H9 (cell line): ENCODE results near the gene SCEL. TPM values are rescaled to one million over a fixed set of nuclear protein-coding genes. Genes with fewer than 3 reads are reported as not detected.

ENCODE experiments used
- DNase-seq: peaks from one replicate; pipeline ENCODE4 v3.0.0-alpha.2; 2017
- H2AFZ ChIP-seq: one replicate; pipeline ENCODE4 v1.6.1; 2013; ENCODE audit warnings: mild to moderate bottlenecking, low read length, control low read depth, moderate library complexity
- H2AK5ac ChIP-seq: 2 replicates; pipeline ENCODE4 v1.6.1; 2013; ENCODE audit warnings: low read length, control low read depth, mixed read lengths; ENCODE audit not compliant: insufficient read length
- H2BK120ac ChIP-seq: one replicate; pipeline ENCODE4 v1.6.1; 2013; ENCODE audit warnings: low read depth, mild to moderate bottlenecking, low read length, control low read depth, inconsistent platforms; ENCODE audit not compliant: poor library complexity, severe bottlenecking
- H2BK12ac ChIP-seq: 2 replicates; pipeline ENCODE4 v1.6.1; 2013; ENCODE audit warnings: low read length, control low read depth, mixed read lengths, low read depth; ENCODE audit not compliant: insufficient read length
- H2BK15ac ChIP-seq: 2 replicates; pipeline ENCODE4 v1.6.1; 2013; ENCODE audit warnings: low read depth, low read length, control low read depth
- H2BK20ac ChIP-seq: one replicate; pipeline ENCODE4 v1.6.1; 2013; ENCODE audit warnings: low read depth, mild to moderate bottlenecking, low read length, control low read depth, inconsistent platforms; ENCODE audit not compliant: poor library complexity, severe bottlenecking
- H2BK5ac ChIP-seq: 2 replicates; pipeline ENCODE4 v1.6.1; 2013; ENCODE audit warnings: low read length, control low read depth, mixed read lengths; ENCODE audit not compliant: insufficient read length
- H3K14ac ChIP-seq: 2 replicates; pipeline ENCODE4 v1.6.1; 2013; ENCODE audit warnings: low read length, control low read depth; ENCODE audit not compliant: insufficient read depth
- H3K18ac ChIP-seq: 2 replicates; pipeline ENCODE4 v1.6.1; 2013; ENCODE audit warnings: low read depth, mild to moderate bottlenecking, mixed read lengths, low read length, control low read depth; ENCODE audit not compliant: insufficient read length
- H3K23ac ChIP-seq: 2 replicates; pipeline ENCODE4 v1.6.1; 2013; ENCODE audit warnings: low read length, control low read depth, mixed read lengths, low read depth; ENCODE audit not compliant: insufficient read length
- H3K23me2 ChIP-seq: 2 replicates; pipeline ENCODE4 v1.6.1; 2013; ENCODE audit warnings: low read depth, mild to moderate bottlenecking, mixed read lengths, low read length, control low read depth; ENCODE audit not compliant: insufficient read length, poor library complexity, severe bottlenecking
- H3K27ac ChIP-seq: 2 replicates; pipeline ENCODE4 v1.5.1; 2013; ENCODE audit warnings: low read length, control low read depth, mixed read lengths, low read depth; ENCODE audit not compliant: insufficient read length
- H3K27me3 ChIP-seq: 2 replicates; pipeline ENCODE4 v1.6.1; 2013; ENCODE audit warnings: low read length, control low read depth, inconsistent platforms; ENCODE audit not compliant: insufficient read depth
- H3K4ac ChIP-seq: 2 replicates; pipeline ENCODE4 v1.6.1; 2013; ENCODE audit warnings: low read depth, mild to moderate bottlenecking, control low read depth, inconsistent platforms, low read length, moderate library complexity
- H3K4me1 ChIP-seq: 2 replicates; pipeline ENCODE4 v1.6.1; 2013; ENCODE audit warnings: low read length, control low read depth, inconsistent platforms; ENCODE audit not compliant: insufficient read depth
- H3K4me2 ChIP-seq: 2 replicates; pipeline ENCODE4 v1.6.1; 2013; ENCODE audit warnings: low read length, control low read depth, mixed read lengths; ENCODE audit not compliant: insufficient read length, insufficient read depth
- H3K56ac ChIP-seq: 2 replicates; pipeline ENCODE4 v1.6.1; 2013; ENCODE audit warnings: low read depth, mild to moderate bottlenecking, mixed read lengths, low read length, control low read depth; ENCODE audit not compliant: insufficient read length
- H3K79me1 ChIP-seq: 2 replicates; pipeline ENCODE4 v1.6.1; 2013; ENCODE audit warnings: low read depth, mild to moderate bottlenecking, moderate library complexity, low read length, control low read depth, inconsistent platforms; ENCODE audit not compliant: insufficient read depth, poor library complexity, severe bottlenecking
- H3K79me2 ChIP-seq: 2 replicates; pipeline ENCODE4 v1.6.1; 2013; ENCODE audit warnings: low read length, control low read depth, inconsistent platforms; ENCODE audit not compliant: insufficient read depth
- H3K9ac ChIP-seq: 2 replicates; pipeline ENCODE4 v1.6.1; 2013; ENCODE audit warnings: low read length, control low read depth, mixed read lengths; ENCODE audit not compliant: insufficient read length; ENCODE audit errors: extremely low read depth
- H3K9me3 ChIP-seq: one replicate; pipeline ENCODE4 v1.6.1; 2013; ENCODE audit warnings: low read depth, low read length, inconsistent platforms; ENCODE audit not compliant: control insufficient read depth
- H3T11ph ChIP-seq: one replicate; pipeline ENCODE4 v1.6.1; 2013; ENCODE audit warnings: mild to moderate bottlenecking, low read length, control low read depth, inconsistent platforms
- H4K20me1 ChIP-seq: one replicate; pipeline ENCODE4 v1.6.1; 2013; ENCODE audit not compliant: control insufficient read depth, insufficient read length, insufficient read depth
- H4K5ac ChIP-seq: 2 replicates; pipeline ENCODE4 v1.6.1; 2013; ENCODE audit warnings: low read depth, mild to moderate bottlenecking, mixed read lengths, low read length, control low read depth; ENCODE audit not compliant: insufficient read length
- H4K8ac ChIP-seq: replicated peaks from 2 replicates; pipeline ENCODE4 v1.6.1; 2013; ENCODE audit warnings: low read length, control low read depth, mixed read lengths, low read depth; ENCODE audit not compliant: insufficient read length
- H4K91ac ChIP-seq: 2 replicates; pipeline ENCODE4 v1.6.1; 2013; ENCODE audit warnings: low read depth, mild to moderate bottlenecking, moderate library complexity, mixed read lengths, low read length, control low read depth; ENCODE audit not compliant: insufficient read length
- H3K27ac Mint-ChIP-seq, 3 experiments: 2 replicates in 2 of 3; 3 replicates in 1 of 3; pipeline ENCODE4 v1.8.0; 2020 to 2021; ENCODE audit warnings: mixed read lengths in 3 of 3, mild to moderate bottlenecking in 1 of 3, moderate library complexity in 1 of 3
- H3K27me3 Mint-ChIP-seq: 2 replicates; pipeline ENCODE4 v1.8.0; 2021; ENCODE audit warnings: low read depth, mild to moderate bottlenecking, moderate library complexity, mixed read lengths
- H3K36me3 Mint-ChIP-seq, 3 experiments: 2 replicates in 2 of 3; 3 replicates in 1 of 3; pipeline ENCODE4 v1.8.0; 2020 to 2021; ENCODE audit warnings: low read depth in 3 of 3, mixed read lengths in 3 of 3; ENCODE audit not compliant: insufficient read depth in 1 of 3
- H3K4me1 Mint-ChIP-seq, 2 experiments: 2 replicates each; pipeline ENCODE4 v1.8.0; 2020; ENCODE audit warnings: mixed read lengths in 2 of 2
- H3K4me3 Mint-ChIP-seq, 2 experiments: 2 replicates in 1 of 2; 3 replicates in 1 of 2; pipeline ENCODE4 v1.8.0; 2020 to 2021; ENCODE audit warnings: mild to moderate bottlenecking in 2 of 2, mixed read lengths in 2 of 2, moderate library complexity in 1 of 2
- H3K9me3 Mint-ChIP-seq, 2 experiments: 2 replicates in 1 of 2; 3 replicates in 1 of 2; pipeline ENCODE4 v1.8.0; 2020; ENCODE audit warnings: mild to moderate bottlenecking in 2 of 2, mixed read lengths in 2 of 2, moderate library complexity in 1 of 2
- total RNA-seq: library from RNA; stranded (reverse); gene quantifications from 2 replicates; pipeline ENCODE4 v1.2.1, GENCODE V29; 2021
- TF ChIP-seq, protein P1 (sequence below): fragments of 200-600 bp; sonication (generic); conservative IDR thresholded peaks from 3 replicates; pipeline ENCODE4 v1.8.0; 2021; ENCODE audit warnings: antibody characterized with exemption, mild to moderate bottlenecking

Gene SCEL
- total RNA-seq, 1 experiment from 2014 or later, result not detected

DNA sequence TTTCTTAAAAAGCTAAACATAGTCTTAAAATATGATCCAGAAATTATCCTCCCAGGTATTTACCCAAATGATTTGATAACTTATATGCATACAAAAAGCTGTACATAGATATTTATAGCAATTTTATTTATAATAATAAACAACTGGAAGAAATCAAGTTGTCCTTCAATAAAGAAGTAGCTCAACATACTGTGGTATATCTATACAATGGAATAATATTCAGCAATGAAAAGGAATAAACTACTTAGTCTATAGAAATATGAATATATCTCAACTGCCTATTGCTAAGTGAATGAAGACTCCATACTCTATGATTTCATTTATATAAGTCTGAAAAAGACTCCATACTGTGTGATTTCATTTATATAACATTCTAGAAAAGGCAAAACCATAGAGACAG is 114.9 kb downstream of the SCEL start:
- no peak overlapping the region for H3K4me3 Mint-ChIP-seq
- Histone ChIP-seq H3K4ac (no peak overlapping the region), H2AFZ (no peak overlapping the region), H2BK15ac (no peak overlapping the region), H3K23ac (no peak overlapping the region), H4K20me1 (no peaks in the 10 kb centered on the region), H3K14ac (no peak overlapping the region), H2BK5ac (no peak overlapping the region), H2BK12ac (no peak overlapping the region), H3K79me2 (no peaks in the 10 kb centered on the region), H3K56ac (no peak overlapping the region), H3K27ac (no peak overlapping the region), H3T11ph (no peak overlapping the region), H3K4me1 (no peaks in the 10 kb centered on the region), H4K91ac (no peak overlapping the region), H4K5ac (no peak overlapping the region), H3K4me2 (no peak overlapping the region), H3K9ac (no peak overlapping the region), H2BK120ac (no peak overlapping the region), H2BK20ac (no peak overlapping the region), H3K23me2 (no peaks in the 10 kb centered on the region), H3K27me3 (no peaks in the 10 kb centered on the region), H4K8ac (no peak overlapping the region), H3K79me1 (no peaks in the 10 kb centered on the region), H2AK5ac (no peak overlapping the region), H3K9me3 (no peaks in the 10 kb centered on the region), H3K18ac (no peak overlapping the region)
- TF ChIP-seq, protein P1, sequence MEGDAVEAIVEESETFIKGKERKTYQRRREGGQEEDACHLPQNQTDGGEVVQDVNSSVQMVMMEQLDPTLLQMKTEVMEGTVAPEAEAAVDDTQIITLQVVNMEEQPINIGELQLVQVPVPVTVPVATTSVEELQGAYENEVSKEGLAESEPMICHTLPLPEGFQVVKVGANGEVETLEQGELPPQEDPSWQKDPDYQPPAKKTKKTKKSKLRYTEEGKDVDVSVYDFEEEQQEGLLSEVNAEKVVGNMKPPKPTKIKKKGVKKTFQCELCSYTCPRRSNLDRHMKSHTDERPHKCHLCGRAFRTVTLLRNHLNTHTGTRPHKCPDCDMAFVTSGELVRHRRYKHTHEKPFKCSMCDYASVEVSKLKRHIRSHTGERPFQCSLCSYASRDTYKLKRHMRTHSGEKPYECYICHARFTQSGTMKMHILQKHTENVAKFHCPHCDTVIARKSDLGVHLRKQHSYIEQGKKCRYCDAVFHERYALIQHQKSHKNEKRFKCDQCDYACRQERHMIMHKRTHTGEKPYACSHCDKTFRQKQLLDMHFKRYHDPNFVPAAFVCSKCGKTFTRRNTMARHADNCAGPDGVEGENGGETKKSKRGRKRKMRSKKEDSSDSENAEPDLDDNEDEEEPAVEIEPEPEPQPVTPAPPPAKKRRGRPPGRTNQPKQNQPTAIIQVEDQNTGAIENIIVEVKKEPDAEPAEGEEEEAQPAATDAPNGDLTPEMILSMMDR, result no peak
- no peak for DNase-seq
- H3K36me3 Mint-ChIP-seq, result peaks cover 0 to 7% (median 2%) of the 10 kb centered on the region in 3 experiments; a peak in 2 of 7 replicates
- H3K27me3 Mint-ChIP-seq, result no peaks in the 10 kb centered on the region
- no peaks in the 10 kb centered on the region for H3K4me1 Mint-ChIP-seq
- peaks cover 7 to 11% of the 10 kb centered on the region in 2 experiments for H3K9me3 Mint-ChIP-seq
- H3K27ac Mint-ChIP-seq, result no peak overlapping the region
